K562 (cell line): ENCODE measurements around the gene TLDC2. TPM values are rescaled to one million over a fixed set of nuclear protein-coding genes. Genes with fewer than 3 reads are reported as not detected.

ENCODE experiments used
- ATAC-seq: fragments of 200-7000 bp; cut with Tn5 transposase; 3 replicates; pipeline ENCODE4 v1.9.1; 2020; ENCODE audit warnings: moderate library complexity
- BruUV-seq: library from RNA; stranded (reverse); fragments of 400-500 nt; replicated peaks from 2 replicates; lab custom pipeline; 2021; lab: Mats Ljungman, UMichigan
- CTCF ChIA-PET: fragments of 300-600 bp; formaldehyde crosslinking; extraction: SDS; loops from one replicate; lab custom pipeline; 2021; ENCODE audit warnings: low intra/inter-chr PET ratio; lab: Yijun Ruan, JAX
- POLR2A ChIA-PET: fragments of 300-600, 350-650 bp; sonication (Branson Sonifier 250); formaldehyde crosslinking; extraction: SDS; loops from one replicate; lab custom pipeline; 2021; ENCODE audit warnings: antibody characterized with exemption, inconsistent platforms; lab: Yijun Ruan, JAX
- DNase-seq, 4 experiments: peaks; one replicate each; pipeline versions ENCODE4 v3.0.0 to v3.0.0-alpha.2; 2011 to 2018; ENCODE audit warnings: low spot score in 3 of 4, mixed read lengths in 3 of 4; ENCODE audit errors: extremely low read depth in 1 of 4
- FAIRE-seq: peaks from 2 replicates; lab custom pipeline; 2011; peaks lifted over from hg19 to GRCh38; lab: Jason Lieb, UNC
- H2AFZ ChIP-seq: 2 replicates; pipeline ENCODE4 v1.6.0; 2011; ENCODE audit warnings: low read depth, low read length, control low read depth, inconsistent platforms
- H3K27ac ChIP-seq: fragments of 200-600 bp; 3 replicates; pipeline ENCODE4 v1.8.0; 2011; ENCODE audit warnings: low read depth, mild to moderate bottlenecking, control low read depth, inconsistent platforms, low read length, moderate library complexity, mixed read lengths; ENCODE audit errors: extremely low read depth
- H3K27me3 ChIP-seq, 2 experiments: fragments of 300-600 bp in 1 of 2; 2 replicates in 1 of 2; 3 replicates in 1 of 2; pipeline versions ENCODE4 v1.6.0 to v1.8.0; 2011; ENCODE audit warnings: inconsistent platforms in 2 of 2, low read length in 2 of 2, mild to moderate bottlenecking in 1 of 2, mixed read lengths in 1 of 2, moderate library complexity in 1 of 2; ENCODE audit not compliant: control insufficient read depth in 2 of 2, insufficient read depth in 2 of 2
- H3K36me3 ChIP-seq: fragments of 300-600 bp; 3 replicates; pipeline ENCODE4 v1.8.0; 2011; ENCODE audit warnings: mild to moderate bottlenecking, low read length, inconsistent platforms; ENCODE audit not compliant: control insufficient read depth, insufficient read depth
- H3K4me1 ChIP-seq, 2 experiments: fragments of 200-600 bp in 1 of 2; replicated peaks in 1 of 2; 2 replicates in 1 of 2; 3 replicates in 1 of 2; pipeline versions ENCODE4 v1.5.1 to v1.8.0; 2011; ENCODE audit warnings: inconsistent platforms in 2 of 2, low read length in 2 of 2, mild to moderate bottlenecking in 1 of 2, mixed read lengths in 1 of 2, moderate library complexity in 1 of 2; ENCODE audit not compliant: control insufficient read depth in 2 of 2, insufficient read depth in 2 of 2
- H3K4me2 ChIP-seq: 2 replicates; pipeline ENCODE4 v1.6.1; 2011; ENCODE audit warnings: low read length, control low read depth, inconsistent platforms, mixed read lengths; ENCODE audit not compliant: insufficient read depth
- H3K4me3 ChIP-seq: fragments of 200-600 bp; sonication (generic), shearing (Covaris generic); 2 replicates; pipeline ENCODE4 v1.5.1; 2016; ENCODE audit warnings: control low read depth, inconsistent platforms
- H3K79me2 ChIP-seq: fragments of 200-600 bp; 3 replicates; pipeline ENCODE4 v1.8.0; 2011; ENCODE audit warnings: low read length, inconsistent platforms; ENCODE audit not compliant: control insufficient read depth, insufficient read depth
- H3K9ac ChIP-seq, 2 experiments: 2 replicates each; pipeline versions ENCODE4 v1.6.0 to v1.6.1; 2011; ENCODE audit warnings: low read depth in 2 of 2, low read length in 2 of 2, control low read depth in 1 of 2, inconsistent platforms in 1 of 2, mild to moderate bottlenecking in 1 of 2, mixed read lengths in 1 of 2; ENCODE audit not compliant: insufficient read depth in 1 of 2
- H3K9me1 ChIP-seq: one replicate; pipeline ENCODE4 v1.6.0; 2011; ENCODE audit warnings: inconsistent platforms, mild to moderate bottlenecking, low read length, moderate library complexity; ENCODE audit not compliant: control insufficient read depth, insufficient read depth
- H3K9me3 ChIP-seq: replicated peaks from 2 replicates; pipeline ENCODE4 v1.5.1; 2011; ENCODE audit warnings: low read depth, low read length, inconsistent platforms; ENCODE audit not compliant: control insufficient read depth, insufficient read depth
- H4K20me1 ChIP-seq: replicated peaks from 2 replicates; pipeline ENCODE4 v1.6.1; 2011; ENCODE audit warnings: low read length, inconsistent platforms, mixed read lengths; ENCODE audit not compliant: control insufficient read depth, insufficient read depth
- BCOR ChIP-seq: fragments of 450-650 bp; IDR thresholded peaks from 2 replicates; pipeline ENCODE4 v1.6.1; 2016
- E2F6 ChIP-seq, 2 experiments: IDR thresholded peaks; 2 replicates each; pipeline ENCODE4 v1.6.1; 2011; ENCODE audit warnings: borderline replicate concordance in 1 of 2, control low read depth in 1 of 2, low read depth in 1 of 2, low read length in 1 of 2, mild to moderate bottlenecking in 1 of 2, mixed read lengths in 1 of 2, moderate library complexity in 1 of 2; ENCODE audit not compliant: insufficient read depth in 1 of 2, insufficient read length in 1 of 2, poor library complexity in 1 of 2, severe bottlenecking in 1 of 2; ENCODE audit errors: extremely low read depth in 1 of 2
- EZH2 ChIP-seq: IDR thresholded peaks from 2 replicates; pipeline ENCODE4 v1.6.1; 2012; ENCODE audit warnings: low read depth, mild to moderate bottlenecking, inconsistent platforms, low read length, borderline replicate concordance
- FUS ChIP-seq: fragments of 200-400 bp; formaldehyde crosslinking; optimal IDR thresholded peaks from 2 replicates; pipeline ENCODE3; 2017; ENCODE audit warnings: low read depth, low read length
- HCFC1 ChIP-seq: IDR thresholded peaks from 2 replicates; pipeline ENCODE4 v1.6.1; 2012; ENCODE audit warnings: low read depth, low read length, improper control_type of control experiment
- HMBOX1 ChIP-seq: sonication (generic); IDR thresholded peaks from 2 replicates; pipeline ENCODE4 v1.6.1; 2016
- KLF16 ChIP-seq: IDR thresholded peaks from 2 replicates; pipeline ENCODE4 v1.6.1; 2016; ENCODE audit warnings: antibody characterized with exemption
- LCOR ChIP-seq: sonication (generic); formaldehyde crosslinking; IDR thresholded peaks from 2 replicates; pipeline ENCODE4 v1.8.0; 2022; ENCODE audit warnings: mild to moderate bottlenecking, missing genetic modification reagents
- MEIS2 ChIP-seq: fragments of 450-650 bp; IDR thresholded peaks from 2 replicates; pipeline ENCODE4 v1.6.1; 2014; ENCODE audit warnings: mild to moderate bottlenecking; ENCODE audit not compliant: partially characterized antibody
- MNT ChIP-seq, 2 experiments: fragments of 450-650 bp; conservative IDR thresholded peaks; 2 replicates each; pipeline ENCODE4 v1.6.1; 2017; ENCODE audit warnings: mild to moderate bottlenecking in 2 of 2, moderate library complexity in 2 of 2
- MXD1 ChIP-seq: fragments of 250-450 bp; sonication (Bioruptor Pico); IDR thresholded peaks from 2 replicates; pipeline ENCODE4 v1.8.0; 2021; ENCODE audit warnings: borderline replicate concordance, mild to moderate bottlenecking, moderate library complexity; ENCODE audit not compliant: poor library complexity, severe bottlenecking
- MYC ChIP-seq, 2 experiments: fragments of 250-450 bp in 1 of 2; sonication (Bioruptor Pico) in 1 of 2; IDR thresholded peaks; 2 replicates each; pipeline versions ENCODE4 v1.5.1 to v1.6.1; 2012 to 2021; ENCODE audit warnings: low read depth in 2 of 2, borderline replicate concordance in 1 of 2, improper control_type of control experiment in 1 of 2, low read length in 1 of 2, mild to moderate bottlenecking in 1 of 2, moderate library complexity in 1 of 2
- NR2C2 ChIP-seq, 2 experiments: fragments of 200-800 bp in 1 of 2; sonication (Bioruptor generic) in 1 of 2; sonication (generic) in 1 of 2; formaldehyde crosslinking in 1 of 2; IDR thresholded peaks; 2 replicates each; pipeline versions ENCODE4 v1.6.1 to v1.8.0; 2016 to 2022; ENCODE audit warnings: mild to moderate bottlenecking in 1 of 2, missing compliant biosample characterization in 1 of 2, missing genetic modification characterization in 1 of 2, missing genetic modification reagents in 1 of 2
- PTBP1 ChIP-seq: fragments of 200-400 bp; formaldehyde crosslinking; IDR thresholded peaks from 2 replicates; pipeline ENCODE4 v1.6.1; 2017; ENCODE audit warnings: low read depth, low read length
- RCOR1 ChIP-seq, 2 experiments: IDR thresholded peaks; 2 replicates each; pipeline ENCODE4 v1.6.1; 2012; ENCODE audit warnings: low read depth in 2 of 2, low read length in 2 of 2, borderline replicate concordance in 1 of 2, improper control_type of control experiment in 1 of 2
- TSC22D4 ChIP-seq: fragments of 450-650 bp; IDR thresholded peaks from 2 replicates; pipeline ENCODE4 v1.6.1; 2016; ENCODE audit warnings: missing genetic modification characterization, missing biosample characterization, control low read depth
- WGBS: fragments of 100-300 bp; shearing (Covaris generic); methylation state at CpG from one replicate; pipeline ENCODE4 v1.1.6; 2016; ENCODE audit warnings: low coverage, mixed read lengths; ENCODE audit not compliant: insufficient coverage; ENCODE audit errors: missing lambda C conversion rate; 5-methylcytosine and 5-hydroxymethylcytosine counted together
- in situ Hi-C: fragments of 300-500 bp; cut with MboI; formaldehyde crosslinking; loops from 4 replicates; pipeline ENCODE4 v1.15.0; 2018; ENCODE audit warnings: inconsistent platforms, mixed read lengths
- intact Hi-C: fragments of 100-400 bp; cut with micrococcal nuclease; formaldehyde crosslinking; loops from 2 replicates; pipeline ENCODE4 v1.14.2; 2022
- polyA plus RNA-seq, 8 experiments: library from polyadenylated mRNA; depleted of rRNA in 4 of 8; stranded (reverse) in 5 of 8; unstranded in 3 of 8; fragments of >200 nt; fragmentation: Nextera tagmentation in 2 of 8; fragmentation: Illumina TruSeq in 1 of 8; extraction: Ambion mirVana in 2 of 8; extraction: Trizol in 1 of 8; gene quantifications; 2 replicates each; pipeline versions ENCODE4 v1.2.1 to v1.2.3, GENCODE V29; 2011 to 2014; ENCODE audit warnings: inconsistent platforms in 1 of 8, missing spikeins in 1 of 8
- total RNA-seq, 7 experiments: library from RNA; depleted of rRNA in 6 of 7; stranded (reverse); fragments of >200 nt in 6 of 7; fragmentation: Illumina TruSeq in 2 of 7; extraction: Trizol in 2 of 7; gene quantifications; 2 replicates each; pipeline versions ENCODE4 v1.2.1 to v1.2.3, GENCODE V29; 2011 to 2021; ENCODE audit warnings: low replicate concordance in 1 of 7

TLDC2 gene
- total and polyA plus RNA-seq, 9 of the 15 experiments (the other 6 are each of a cell fraction or from before 2014, with no cell fraction given): not detected

GRCh38 chr20:36941401-36941835 is 65.5 kb downstream of the TLDC2 start:
- H3K9me3 ChIP-seq: no peaks in the 10 kb centered on the region
- H3K9me1 ChIP-seq: no peaks in the 10 kb centered on the region
- ATAC-seq: peak; percentile 56
- ChIA-PET CTCF (no interaction called here), POLR2A (interaction anchor here (0.6 kb wide), 1 partner anchor 593 kb away, joined by 3 read pairs; no protein-coding TSS in a partner anchor)
- in situ Hi-C loops: no loop called here
- no peak overlapping the region for H2AFZ ChIP-seq
- H3K9ac ChIP-seq: no peak overlapping the region
- 23% methylated on average over 1 of the region's 1 CpG for WGBS
- FAIRE-seq: peak; percentile 35
- 0 out of 5 replicates have a peak, but pooled peaks cover 0 to 6% of the 10 kb centered on the region in 2 experiments for H3K4me1 ChIP-seq
- H3K79me2 ChIP-seq: no peaks in the 10 kb centered on the region
- H4K20me1 ChIP-seq: no peaks in the 10 kb centered on the region
- no peak overlapping the region for H3K4me3 ChIP-seq
- BruUV-seq: no TSS peak
- no peak overlapping the region for H3K4me2 ChIP-seq
- no peaks in the 10 kb centered on the region for H3K27me3 ChIP-seq
- DNase-seq: no peak
- H3K36me3 ChIP-seq: peaks cover 19% of the 10 kb centered on the region; the same call in 1 of the 3 replicates
- no peak overlapping the region for H3K27ac ChIP-seq
- intact Hi-C loops: no loop called here
- no peak for TF ChIP-seq KLF16
- peak; percentile 75 for TF ChIP-seq HMBOX1
- no peak for TF ChIP-seq TSC22D4 (tag)
- no peak for TF ChIP-seq FUS
- TF ChIP-seq MNT (conservative IDR thresholded peaks at IDR 0.05): no peak
- TF ChIP-seq MEIS2: peak; percentile 91
- TF ChIP-seq BCOR: no peak
- TF ChIP-seq HCFC1: no peak
- peak in 1 of 2 experiments; percentile 71; a peak in 2 of 4 replicates for TF ChIP-seq RCOR1 (IDR thresholded peaks at IDR 0.05; ENCODE audit: borderline replicate concordance in 1 of 2, low read depth in 2 of 2, low read length in 2 of 2)
- no peak for TF ChIP-seq EZH2
- TF ChIP-seq MXD1: no peak
- TF ChIP-seq LCOR (CRISPR knock-in tag): no peak
- no peak for TF ChIP-seq E2F6 (IDR thresholded peaks at IDR 0.05; ENCODE audit: borderline replicate concordance in 1 of 2, extremely low read depth in 1 of 2, insufficient read depth in 1 of 2, insufficient read length in 1 of 2, low read depth in 1 of 2, low read length in 1 of 2, poor library complexity in 1 of 2, severe bottlenecking in 1 of 2)
- no peak for TF ChIP-seq NR2C2 (CRISPR knock-in tag; IDR thresholded peaks at IDR 0.05)
- no peak for TF ChIP-seq NR2C2 (tag; IDR thresholded peaks at IDR 0.05)
- no peak for TF ChIP-seq MYC (IDR thresholded peaks at IDR 0.05; ENCODE audit: low read depth, low read length)
- no peak for TF ChIP-seq MYC (CRISPR knock-in tag; IDR thresholded peaks at IDR 0.05; ENCODE audit: borderline replicate concordance, low read depth)
- TF ChIP-seq PTBP1: no peak
